Stimulated activated CD4-positive, alpha-beta T cell treated with anti-CD3 and anti-CD28 coated beads, Interleukin-4, amount 100 ng/mL, for 4 hours (primary cell): ENCODE results near the gene PRDM5.
A peak's percentile ranks its signal among the peaks of the same experiment; 100 is the strongest.

Experiments
- DNase-seq, 2 experiments: peaks; one replicate each; pipeline ENCODE4 v3.0.0-alpha.2; 2020

PRDM5 gene

GRCh38 chr4:120922381-120923206 is at the start of gene PRDM5:
TSS of gene PRDM5 (minus strand) at chr4:120922726. CDS start at chr4:120922608, 118 bp downstream.
- DNase-seq, result peak in 1 of 2 experiments; percentile 21

DNA sequence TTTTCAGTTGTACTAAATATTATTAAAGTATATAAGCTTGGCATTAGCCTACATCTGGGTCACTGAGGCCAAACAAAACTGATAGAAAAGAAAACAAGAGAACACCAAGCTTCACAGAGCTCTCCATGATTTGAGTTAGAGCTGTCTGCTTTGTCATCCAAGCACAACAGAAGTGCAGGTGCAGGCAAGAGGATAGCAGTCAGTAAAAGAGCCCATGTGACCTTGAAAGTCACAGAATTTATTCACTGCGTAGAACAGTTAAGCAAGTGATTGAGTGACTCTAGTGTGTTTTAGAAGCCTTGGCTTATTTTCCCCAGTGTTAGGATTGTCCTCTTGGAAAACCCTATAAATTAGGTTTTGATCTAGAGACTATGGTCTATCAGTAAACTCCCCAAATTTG is 49.4 kb upstream of the PRDM5 start:
- DNase-seq, result no peak

- DNase-seq, result no peak
Measured at GRCh38 chr4:120965938-120966337, 43.4 kb upstream of the PRDM5 start.

DNA sequence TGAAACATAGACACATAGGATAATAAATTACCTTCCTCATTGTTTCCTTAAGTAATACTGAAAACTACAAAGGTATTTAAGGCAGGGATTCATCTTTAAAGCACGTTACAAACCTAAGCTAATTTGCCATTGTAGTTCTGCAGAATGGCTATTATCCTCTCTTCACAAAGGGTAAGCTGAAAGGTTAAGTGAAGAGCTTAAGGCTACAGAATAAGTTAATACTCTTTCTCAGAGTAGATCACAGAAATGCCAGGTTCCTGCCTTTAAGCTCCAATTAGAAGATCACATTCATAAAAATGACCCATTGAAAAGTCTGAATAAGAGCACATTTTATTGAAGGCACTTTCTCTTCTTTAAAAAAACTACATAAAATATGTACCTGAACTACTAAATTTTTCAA is 42.1 kb upstream of the PRDM5 start:
- DNase-seq, result no peak

GRCh38 chr4:120963449-120963848 is 40.9 kb upstream of the PRDM5 start:
- DNase-seq, result no peak

- no peak for DNase-seq
Measured at GRCh38 chr4:120960656-120961267, 38.2 kb upstream of the PRDM5 start.

DNA sequence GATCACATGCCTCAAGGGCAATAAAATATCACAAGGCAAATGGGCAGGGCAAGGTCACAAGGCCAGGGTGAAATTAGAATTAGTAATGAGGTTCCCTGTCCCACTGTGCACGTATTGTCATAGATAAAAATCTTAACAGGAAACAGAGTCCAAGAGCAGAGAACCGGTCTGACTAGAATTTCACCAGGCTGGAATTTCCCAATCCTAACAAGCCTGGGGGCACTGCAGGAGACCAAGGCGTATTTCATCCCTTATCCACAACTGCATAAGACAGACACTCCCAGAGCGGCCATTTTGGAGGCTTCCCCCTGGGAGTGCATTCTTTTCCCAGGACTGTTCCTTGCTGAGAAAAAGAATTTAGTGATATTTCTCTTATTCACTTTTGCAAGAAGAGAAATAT is 25.9 kb upstream of the PRDM5 start:
- DNase-seq, result no peak

DNA sequence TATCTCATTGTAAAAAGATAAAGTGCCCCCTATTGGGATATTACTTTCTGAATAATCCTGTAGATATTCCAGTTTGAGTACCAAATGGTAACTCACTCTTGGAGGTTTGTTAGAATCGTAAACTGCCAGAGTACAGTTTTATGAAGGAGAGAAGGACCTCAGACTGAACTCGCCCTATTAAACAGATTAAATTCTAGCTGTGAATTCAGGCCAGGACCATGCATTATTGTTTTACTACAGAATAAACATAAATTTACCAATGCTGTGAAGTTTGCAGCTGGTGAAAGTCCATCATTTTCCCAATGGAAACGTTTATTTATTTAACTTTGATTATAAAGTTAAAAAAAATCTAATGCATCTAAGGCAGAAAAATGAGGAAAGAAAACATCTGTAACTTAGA is 20.2 kb upstream of the PRDM5 start:
- no peak for DNase-seq

DNA sequence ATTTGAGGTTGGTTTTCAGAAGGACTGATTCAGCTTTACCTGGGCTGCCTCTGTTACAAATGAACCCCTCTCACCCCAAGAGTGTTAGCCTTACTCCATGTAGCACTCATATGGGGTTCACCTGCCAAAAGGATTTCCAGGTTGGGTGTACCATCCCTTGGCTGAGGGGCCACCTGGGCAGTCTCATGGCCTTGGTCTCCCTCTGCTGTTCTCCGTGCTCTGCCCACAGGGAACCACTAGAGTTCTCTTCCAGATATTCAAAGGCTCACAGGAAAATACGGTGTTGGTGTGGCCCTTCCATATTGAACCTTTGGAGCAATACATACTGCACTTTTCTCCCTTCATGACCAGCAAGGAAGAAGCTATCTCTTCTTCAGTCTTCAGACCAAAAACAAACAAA is 18.0 kb upstream of the PRDM5 start:
- DNase-seq, result no peak

DNA sequence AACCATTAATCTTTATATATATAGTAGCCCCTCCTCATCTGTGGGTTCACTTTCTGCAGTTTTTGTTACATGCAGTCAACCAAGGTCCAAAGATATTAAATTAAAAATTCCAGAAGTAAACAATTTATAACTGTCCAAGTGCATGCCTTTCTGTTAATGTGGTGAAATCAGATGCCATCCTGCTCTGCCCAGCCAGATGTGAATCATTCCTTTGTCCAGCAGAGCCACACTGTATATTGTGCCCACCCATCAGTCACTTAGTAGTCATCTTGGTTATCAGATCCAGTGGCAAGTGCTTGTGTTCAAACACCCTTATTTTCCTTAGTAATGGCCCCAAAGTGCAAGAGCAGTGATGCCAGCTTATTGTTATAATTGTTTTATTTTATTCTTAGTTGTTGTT is 17.2 kb upstream of the PRDM5 start:
- no peak for DNase-seq

- no peak for DNase-seq
Measured at GRCh38 chr4:120929847-120930246, 7.3 kb upstream of the PRDM5 start.

DNA sequence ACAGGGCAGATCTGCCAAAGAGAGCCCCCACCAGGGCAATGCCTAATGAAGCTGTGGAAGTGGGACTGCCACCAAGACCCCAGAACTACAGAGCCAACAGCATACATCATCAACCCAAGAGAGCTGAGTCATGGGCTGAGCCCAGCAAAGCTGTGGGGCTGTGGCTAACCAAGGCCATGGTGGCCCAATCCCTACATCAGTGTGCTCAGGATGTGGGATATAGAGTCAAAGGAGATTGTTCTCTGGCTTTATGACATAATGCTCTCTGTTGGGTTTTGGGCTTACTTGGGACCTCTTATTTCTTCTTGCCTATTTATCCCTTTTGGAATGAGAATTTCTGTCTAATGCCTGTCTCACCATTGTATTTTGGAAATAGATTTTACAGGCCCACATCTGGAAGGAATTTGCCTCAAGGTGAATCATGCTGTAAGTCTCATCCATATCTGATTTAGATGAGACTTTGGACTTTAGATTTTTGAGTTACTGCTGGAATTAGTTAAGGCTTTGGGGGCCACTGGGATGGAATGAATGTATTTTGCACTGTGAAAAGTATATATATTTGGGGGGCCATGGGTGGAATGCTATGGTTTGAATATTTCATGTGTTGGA is 5.4 kb upstream of the PRDM5 start:
- DNase-seq, result no peak

- no peak for DNase-seq
Measured at GRCh38 chr4:120926358-120927025, 4.0 kb upstream of the PRDM5 start.

GRCh38 chr4:120924931-120925330 is 2.4 kb upstream of the PRDM5 start:
- DNase-seq, result no peak

GRCh38 chr4:120923207-120923522 is 639 bp upstream of the PRDM5 start:
- no peak for DNase-seq

GRCh38 chr4:120921456-120922380 is 808 bp downstream of the PRDM5 start:
- DNase-seq, result peak; percentile 54 to 56

GRCh38 chr4:120920666-120921065 is 1.9 kb downstream of the PRDM5 start:
- DNase-seq, result no peak

DNA sequence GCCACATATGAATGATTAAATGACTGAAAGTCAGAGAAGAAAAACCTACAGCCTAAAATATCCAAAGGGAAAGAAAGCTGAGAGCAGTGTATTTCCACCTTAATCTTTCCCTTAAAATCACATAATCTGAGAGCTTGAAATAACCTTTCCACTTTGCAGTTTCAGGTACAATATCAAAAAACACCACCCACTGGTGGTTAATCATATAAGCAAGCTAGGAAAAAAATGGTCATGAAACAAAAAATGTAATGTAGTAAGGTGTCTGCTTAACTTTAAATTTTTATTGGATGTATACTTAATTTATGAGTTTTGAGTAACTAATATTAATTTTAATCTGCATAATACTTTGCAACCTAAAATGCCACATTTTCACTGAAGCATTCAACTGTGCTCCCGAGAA is 3.2 kb downstream of the PRDM5 start:
- no peak for DNase-seq

- DNase-seq, result no peak
Measured at GRCh38 chr4:120918788-120919187, 3.7 kb downstream of the PRDM5 start.

DNA sequence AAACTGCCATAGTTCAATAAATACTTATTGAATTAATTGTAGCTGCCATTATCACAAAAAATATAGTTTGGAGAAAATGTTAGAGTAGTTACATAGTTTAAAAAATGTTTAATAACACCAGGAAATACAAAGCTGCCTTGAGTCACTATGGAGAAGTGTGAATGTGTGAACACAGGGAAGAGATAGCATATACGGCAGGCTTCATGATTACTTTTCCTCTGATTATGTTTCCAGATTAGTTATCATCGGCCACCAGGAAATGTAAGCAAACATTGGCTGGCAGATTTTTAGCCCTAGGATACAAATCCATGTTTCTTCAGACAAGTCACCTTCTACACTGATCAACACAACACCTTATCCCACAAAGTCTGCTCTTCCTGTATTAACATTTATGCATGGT is 4.4 kb downstream of the PRDM5 start:
- DNase-seq, result no peak

GRCh38 chr4:120916937-120917336 is 5.6 kb downstream of the PRDM5 start:
- no peak for DNase-seq

- DNase-seq, result no peak
Measured at GRCh38 chr4:120915336-120915735, 7.2 kb downstream of the PRDM5 start.

DNA sequence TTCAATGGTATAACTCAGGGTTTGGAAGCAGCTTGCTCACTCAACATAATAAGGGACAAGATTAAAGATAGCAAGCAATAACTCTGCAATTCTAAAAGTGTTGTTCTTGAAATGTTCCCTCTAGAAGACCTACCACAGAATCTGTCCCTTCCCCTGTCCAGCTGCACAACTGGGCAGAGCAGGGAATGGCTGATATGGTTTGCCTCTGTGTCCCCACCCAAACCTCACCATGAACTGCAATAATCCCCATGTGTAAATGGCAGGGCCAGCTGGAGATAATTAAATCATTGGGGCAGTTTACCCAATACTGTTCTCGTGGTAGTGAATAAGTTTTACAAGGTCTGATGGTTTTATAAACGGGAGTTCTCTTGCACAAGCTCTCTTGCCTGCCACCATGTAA is 19.1 kb downstream of the PRDM5 start:
- no peak for DNase-seq
